Activated T-cell treated with anti-CD3 and anti-CD28 coated beads, Interleukin-2, amount 50 U/mL, for 24 hours (primary cell): Measurements from ENCODE around the gene POLA2.
"Not testable (repeated sequence)": the region's sequence is repeated elsewhere in the genome, so short reads cannot be mapped to it uniquely, and the experiment has no call there.

Source experiments
- DNase-seq: peaks from one replicate; pipeline ENCODE4 v3.0.0-alpha.2; 2020
- H3K27ac Mint-ChIP-seq: 2 replicates; pipeline ENCODE4 v1.8.0; 2020; ENCODE audit warnings: mild to moderate bottlenecking, mixed read lengths
- H3K27me3 Mint-ChIP-seq: 2 replicates; pipeline ENCODE4 v1.8.0; 2020; ENCODE audit warnings: mixed read lengths
- H3K36me3 Mint-ChIP-seq: 2 replicates; pipeline ENCODE4 v1.8.0; 2020; ENCODE audit warnings: low read depth, mixed read lengths
- H3K4me1 Mint-ChIP-seq: 2 replicates; pipeline ENCODE4 v1.8.0; 2020; ENCODE audit warnings: low read depth, mixed read lengths
- H3K4me3 Mint-ChIP-seq: 2 replicates; pipeline ENCODE4 v1.8.0; 2020; ENCODE audit warnings: mild to moderate bottlenecking, moderate library complexity, mixed read lengths
- H3K9me3 Mint-ChIP-seq: 2 replicates; pipeline ENCODE4 v1.8.0; 2020; ENCODE audit warnings: mixed read lengths

Gene POLA2

GRCh38 chr11:65316227-65317024 lies 54.7 kb downstream of the POLA2 start:
- Mint-ChIP-seq H3K4me3 (peak overlapping the region; percentile 81), H3K27me3 (peaks cover 19% of the 10 kb centered on the region), H3K4me1 (peaks cover 12% of the 10 kb centered on the region), H3K27ac (no peak overlapping the region), H3K36me3 (no peaks in the 10 kb centered on the region), H3K9me3 (no peaks in the 10 kb centered on the region)
- DNase-seq, result no peak

- Mint-ChIP-seq H3K9me3 (no peaks in the 10 kb centered on the region), H3K4me1 (peaks cover 12% of the 10 kb centered on the region), H3K27ac (no peak overlapping the region), H3K4me3 (no peak overlapping the region), H3K27me3 (peaks cover 19% of the 10 kb centered on the region), H3K36me3 (peaks cover 2% of the 10 kb centered on the region)
- no peak for DNase-seq
Observed at GRCh38 chr11:65317025-65317786, 55.4 kb downstream of the POLA2 start.

GRCh38 chr11:65320386-65321075 lies 58.8 kb downstream of the POLA2 start:
- H3K4me1 Mint-ChIP-seq, result peaks cover 7% of the 10 kb centered on the region
- H3K4me3 Mint-ChIP-seq, result no peak overlapping the region
- peak overlapping the region; percentile 33 for H3K27ac Mint-ChIP-seq
- H3K9me3 Mint-ChIP-seq, result no peaks in the 10 kb centered on the region
- H3K36me3 Mint-ChIP-seq, result peaks cover 2% of the 10 kb centered on the region
- peaks cover 10% of the 10 kb centered on the region for H3K27me3 Mint-ChIP-seq
- no peak for DNase-seq

GRCh38 chr11:65321076-65321475 lies 59.3 kb downstream of the POLA2 start:
- no peak for DNase-seq
- Mint-ChIP-seq H3K36me3 (peaks cover 2% of the 10 kb centered on the region), H3K9me3 (no peaks in the 10 kb centered on the region), H3K4me1 (peaks cover 2% of the 10 kb centered on the region), H3K4me3 (no peak overlapping the region), H3K27ac (no peak overlapping the region), H3K27me3 (peaks cover 7% of the 10 kb centered on the region)

GRCh38 chr11:65321828-65322485 lies 60.2 kb downstream of the POLA2 start:
- Mint-ChIP-seq H3K4me3 (no peak overlapping the region), H3K27ac (no peak overlapping the region), H3K36me3 (peaks cover 2% of the 10 kb centered on the region)

GRCh38 chr11:65323813-65324212 lies 62.1 kb downstream of the POLA2 start:
- no peak for DNase-seq
- peaks cover 2% of the 10 kb centered on the region for H3K36me3 Mint-ChIP-seq
- H3K27ac Mint-ChIP-seq, result no peak overlapping the region
- peaks cover 3% of the 10 kb centered on the region for H3K27me3 Mint-ChIP-seq
- H3K4me3 Mint-ChIP-seq, result no peak overlapping the region
- H3K4me1 Mint-ChIP-seq, result no peaks in the 10 kb centered on the region
- H3K9me3 Mint-ChIP-seq, result no peaks in the 10 kb centered on the region

More at GRCh38 chr11:65321828-65322485, 60.2 kb downstream of the POLA2 start:
- peaks cover 3% of the 10 kb centered on the region for H3K27me3 Mint-ChIP-seq
- no peaks in the 10 kb centered on the region for H3K4me1 Mint-ChIP-seq
- DNase-seq, result no peak
- no peaks in the 10 kb centered on the region for H3K9me3 Mint-ChIP-seq

- H3K4me1 Mint-ChIP-seq, result peaks cover 8% of the 10 kb centered on the region
- no peak overlapping the region for H3K4me3 Mint-ChIP-seq
- H3K36me3 Mint-ChIP-seq, result peaks cover 2% of the 10 kb centered on the region
- no peaks in the 10 kb centered on the region for H3K9me3 Mint-ChIP-seq
- DNase-seq, result no peak
- H3K27ac Mint-ChIP-seq, result no peak overlapping the region
- peaks cover 3% of the 10 kb centered on the region for H3K27me3 Mint-ChIP-seq
Observed at GRCh38 chr11:65325435-65325834, 63.7 kb downstream of the POLA2 start.

GRCh38 chr11:65327021-65327420 lies 65.3 kb downstream of the POLA2 start:
- H3K4me3 Mint-ChIP-seq, result no peak overlapping the region
- DNase-seq, result no peak
- H3K4me1 Mint-ChIP-seq, result peaks cover 8% of the 10 kb centered on the region
- H3K27me3 Mint-ChIP-seq, result peaks cover 3% of the 10 kb centered on the region
- H3K27ac Mint-ChIP-seq, result no peak overlapping the region
- H3K9me3 Mint-ChIP-seq, result no peaks in the 10 kb centered on the region
- no peaks in the 10 kb centered on the region for H3K36me3 Mint-ChIP-seq

- Mint-ChIP-seq H3K27ac (no peak overlapping the region), H3K27me3 (no peaks in the 10 kb centered on the region), H3K4me1 (peaks cover 11% of the 10 kb centered on the region), H3K36me3 (peaks cover 8% of the 10 kb centered on the region), H3K9me3 (no peaks in the 10 kb centered on the region), H3K4me3 (no peak overlapping the region)
- no peak for DNase-seq
Observed at GRCh38 chr11:65329478-65329877, 67.7 kb downstream of the POLA2 start.

GRCh38 chr11:65329944-65330403 lies 68.2 kb downstream of the POLA2 start:
- peaks cover 16% of the 10 kb centered on the region for H3K4me1 Mint-ChIP-seq

GRCh38 chr11:65330544-65330943 lies 68.8 kb downstream of the POLA2 start:
- Mint-ChIP-seq H3K9me3 (no peaks in the 10 kb centered on the region), H3K4me1 (peaks cover 22% of the 10 kb centered on the region), H3K4me3 (no peak overlapping the region), H3K27me3 (no peaks in the 10 kb centered on the region), H3K27ac (no peak overlapping the region), H3K36me3 (peaks cover 19% of the 10 kb centered on the region)
- DNase-seq, result no peak

More at GRCh38 chr11:65329944-65330403, 68.2 kb downstream of the POLA2 start:
- Mint-ChIP-seq H3K27me3 (no peaks in the 10 kb centered on the region), H3K27ac (peak overlapping the region; percentile 23), H3K9me3 (no peaks in the 10 kb centered on the region), H3K4me3 (no peak overlapping the region), H3K36me3 (peaks cover 13% of the 10 kb centered on the region)
- DNase-seq, result peak; percentile 79

GRCh38 chr11:65332591-65332990 lies 70.8 kb downstream of the POLA2 start:
- peaks cover 27% of the 10 kb centered on the region for H3K4me1 Mint-ChIP-seq
- not testable (repeated sequence) for H3K9me3 Mint-ChIP-seq, H3K27me3 Mint-ChIP-seq

GRCh38 chr11:65334696-65335295 lies 73.0 kb downstream of the POLA2 start:
- Mint-ChIP-seq H3K27ac (peak overlapping the region; percentile 85), H3K4me3 (peak overlapping the region; percentile 90), H3K9me3 (no peaks in the 10 kb centered on the region), H3K36me3 (peaks cover 41% of the 10 kb centered on the region), H3K27me3 (no peaks in the 10 kb centered on the region), H3K4me1 (peaks cover 38% of the 10 kb centered on the region)
- DNase-seq, result no peak

More at GRCh38 chr11:65332591-65332990, 70.8 kb downstream of the POLA2 start:
- not testable (repeated sequence) for DNase-seq, H3K4me3 Mint-ChIP-seq, H3K27ac Mint-ChIP-seq
- H3K36me3 Mint-ChIP-seq, result peaks cover 26% of the 10 kb centered on the region

GRCh38 chr11:65338676-65339075 lies 76.9 kb downstream of the POLA2 start:
- Mint-ChIP-seq H3K27me3 (no peaks in the 10 kb centered on the region), H3K36me3 (peaks cover 74% of the 10 kb centered on the region), H3K27ac (peak overlapping the region; percentile 35), H3K4me3 (no peak overlapping the region), H3K9me3 (no peaks in the 10 kb centered on the region), H3K4me1 (peaks cover 36% of the 10 kb centered on the region)
- no peak for DNase-seq
